K562 (cell line): ENCODE data around the gene SSBP2.

ENCODE experiments used
- POLR2B ChIP-seq: fragments of 450-650 bp; IDR thresholded peaks from 2 replicates; pipeline ENCODE4 v1.6.1; 2018; ENCODE audit warnings: low read depth; ENCODE audit not compliant: partially characterized antibody
- USF2 ChIP-seq: sonication (generic); formaldehyde crosslinking; IDR thresholded peaks from 2 replicates; pipeline ENCODE4 v1.5.0; 2020; ENCODE audit warnings: missing genetic modification reagents

GRCh38 chr5:81650987-81651386 is 99.9 kb downstream of the SSBP2 start:
- TF ChIP-seq USF2 (CRISPR knock-in tag) (no peak), POLR2B (no peak)
